Measurements from ENCODE around the gene ETNK2.

ETNK2 gene

GRCh38 chr1:204081791-204082513, 69.9 kb downstream of the ETNK2 start:
- TF ChIP-seq POLR2A (IDR thresholded peaks at IDR 0.05; ENCODE audit: low read depth, low read length), result no peak
- no peak for TF ChIP-seq TAF1 (IDR thresholded peaks at IDR 0.05; ENCODE audit: borderline replicate concordance, low read depth, low read length)
- TF ChIP-seq POLR2AphosphoS5 (IDR thresholded peaks at IDR 0.05; ENCODE audit: low read depth, low read length), result no peak
- no peak for DNase-seq (ENCODE audit: insufficient read length)

GRCh38 chr1:204081164-204081790, 70.6 kb downstream of the ETNK2 start:
- TF ChIP-seq POLR2AphosphoS5 (IDR thresholded peaks at IDR 0.05; ENCODE audit: low read depth, low read length), result no peak
- TF ChIP-seq TAF1 (IDR thresholded peaks at IDR 0.05; ENCODE audit: borderline replicate concordance, low read depth, low read length), result no peak
- no peak for TF ChIP-seq POLR2A (IDR thresholded peaks at IDR 0.05; ENCODE audit: low read depth, low read length)
- FAIRE-seq, result no peak

More at GRCh38 chr1:204081791-204082513, 69.9 kb downstream of the ETNK2 start:
- no peak for FAIRE-seq

More at GRCh38 chr1:204081164-204081790, 70.6 kb downstream of the ETNK2 start:
- no peak for DNase-seq (ENCODE audit: insufficient read length)

Data from GM12892 (cell line).